CD4-positive, alpha-beta T cell (primary cell): Measurements from ENCODE around the gene GMPR2. TPM values are rescaled to one million over a fixed set of nuclear protein-coding genes. Genes with fewer than 3 reads are reported as not detected.

Experiments
- ATAC-seq: fragments of 200-7000 bp; cut with Tn5 transposase; one replicate; pipeline ENCODE4 v1.10.0; 2022; ENCODE audit warnings: mild to moderate bottlenecking; ENCODE audit not compliant: poor library complexity
- CTCF ChIA-PET: fragments of 350-600 bp; sonication (Branson Sonifier 250); formaldehyde crosslinking; loops from one replicate; lab custom pipeline; 2021; ENCODE audit warnings: antibody characterized with exemption, inconsistent platforms; lab: Charles Lee
- POLR2A ChIA-PET: fragments of 350-600 bp; sonication (Branson Sonifier 250); formaldehyde crosslinking; loops from one replicate; lab custom pipeline; 2021; ENCODE audit warnings: antibody characterized with exemption, inconsistent platforms; lab: Charles Lee
- DNase-seq, 14 experiments: peaks; one replicate each; pipeline ENCODE4 v3.0.0-alpha.2; 2013 to 2020; ENCODE audit warnings: mixed read lengths in 2 of 14
- H3K27ac ChIP-seq, 2 donors: one replicate each; pipeline versions ENCODE4 v1.5.1 to v1.7.0; 2013; ENCODE audit warnings: low read length in 2 of 2, low read depth in 1 of 2, mild to moderate bottlenecking in 1 of 2
- H3K27me3 ChIP-seq, 2 experiments: 1 replicate in 1 of 2; 2 replicates in 1 of 2; pipeline versions ENCODE4 v1.6.1 to v1.7.0; 2013; ENCODE audit warnings: low read length in 2 of 2, control low read depth in 1 of 2, mild to moderate bottlenecking in 1 of 2, moderate library complexity in 1 of 2; ENCODE audit not compliant: insufficient read depth in 2 of 2, control insufficient read depth in 1 of 2
- H3K36me3 ChIP-seq: one replicate; pipeline ENCODE4 v1.6.1; 2013; ENCODE audit warnings: low read length, control low read depth; ENCODE audit not compliant: insufficient read depth
- H3K4me1 ChIP-seq: one replicate; pipeline ENCODE4 v1.6.1; 2013; ENCODE audit warnings: low read length, control low read depth; ENCODE audit not compliant: insufficient read depth
- H3K4me3 ChIP-seq: one replicate; pipeline ENCODE4 v1.5.1; 2013; ENCODE audit warnings: mild to moderate bottlenecking, low read length, moderate library complexity
- H3K9me3 ChIP-seq, 2 experiments: 1 replicate in 1 of 2; 2 replicates in 1 of 2; pipeline versions ENCODE4 v1.6.1 to v1.7.0; 2013; ENCODE audit warnings: low read length in 2 of 2, mild to moderate bottlenecking in 2 of 2, control low read depth in 1 of 2, moderate library complexity in 1 of 2; ENCODE audit not compliant: control insufficient read depth in 1 of 2, insufficient read depth in 1 of 2
- H3K27ac Mint-ChIP-seq: one replicate; pipeline ENCODE4 v1.8.0; 2020; ENCODE audit warnings: mixed read lengths
- H3K27me3 Mint-ChIP-seq: one replicate; pipeline ENCODE4 v1.8.0; 2021; ENCODE audit warnings: mixed read lengths
- H3K36me3 Mint-ChIP-seq: one replicate; pipeline ENCODE4 v1.8.0; 2021; ENCODE audit warnings: low read depth, mixed read lengths
- H3K4me1 Mint-ChIP-seq: one replicate; pipeline ENCODE4 v1.8.0; 2021; ENCODE audit warnings: low read depth, mixed read lengths
- H3K4me3 Mint-ChIP-seq: one replicate; pipeline ENCODE4 v1.8.0; 2020; ENCODE audit warnings: mild to moderate bottlenecking, mixed read lengths
- H3K9me3 Mint-ChIP-seq: one replicate; pipeline ENCODE4 v1.8.0; 2020; ENCODE audit warnings: mixed read lengths
- intact Hi-C, 2 experiments: fragments of 100-400 bp; cut with DNase I in 1 of 2; cut with micrococcal nuclease in 1 of 2; formaldehyde crosslinking; loops; one replicate each; pipeline versions ENCODE4 v1.15.1 to v1.9.0; 2023 to 2025; cut with DNase I, micrococcal nuclease
- total RNA-seq, 174 experiments: library from RNA in 2 of 174; stranded (reverse) in 2 of 174; gene quantifications; one replicate each; pipeline ENCODE4 v1.2.3 and lab custom pipeline; 2021 to 2026
- TF ChIP-seq, protein P1 (sequence below): fragments of 200-600 bp; IDR thresholded peaks from one replicate; pipeline ENCODE4 v1.8.0; 2022; ENCODE audit warnings: antibody characterized with exemption, mild to moderate bottlenecking

Gene GMPR2
- total RNA-seq, 2 experiments from 2014 or later: 22.2 to 24.8 TPM

DNA sequence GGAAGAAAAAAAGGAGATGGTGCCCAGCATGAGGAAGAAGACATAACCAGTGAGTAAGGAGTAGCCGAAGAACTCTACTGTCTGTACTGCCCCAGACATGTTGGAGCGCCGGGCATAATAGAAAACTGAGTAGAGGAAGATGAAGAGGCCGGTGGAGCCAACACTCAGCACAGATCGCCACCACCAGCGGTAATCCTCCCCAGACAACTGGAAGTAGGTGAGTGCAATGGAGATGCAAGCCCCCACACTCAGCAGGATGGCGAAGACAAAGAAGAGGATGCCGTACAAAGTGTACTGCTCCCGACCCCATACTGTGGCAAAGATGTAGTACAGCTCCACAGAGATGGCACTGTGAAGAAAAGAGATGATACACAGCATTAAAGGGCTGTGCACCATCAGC is 43.3 kb upstream of the GMPR2 start:
- no peak overlapping the region for H3K4me3 ChIP-seq
- DNase-seq (no peak), ATAC-seq (no peak)
- Mint-ChIP-seq H3K9me3 (no peaks in the 10 kb centered on the region), H3K4me3 (no peak overlapping the region), H3K4me1 (peaks cover 52% of the 10 kb centered on the region), H3K27ac (peak overlapping the region; percentile 91), H3K27me3 (no peaks in the 10 kb centered on the region), H3K36me3 (peaks cover 60% of the 10 kb centered on the region)
- peaks cover 37% of the 10 kb centered on the region for H3K4me1 ChIP-seq
- POLR2A ChIA-PET: interaction anchor here (0.7 to 7.4 kb wide), 19 partner anchors 16 to 121 kb away, joined by 3 to 85 read pairs (median 5); partner anchors contain the start of genes CHMP4A, CIDEB, DCAF11 and DHRS1
- CTCF ChIA-PET: interaction anchor here (0.7 to 2.6 kb wide), 7 partner anchors 26 to 144 kb away, joined by 3 to 24 read pairs (median 4); partner anchors contain the start of genes IRF9, MDP1 and RABGGTA
- intact Hi-C loops: loop anchor here (2.0 to 5.0 kb wide), 4 partner anchors 42 to 75 kb away; partner anchors contain the start of genes PSME2 (in 2 of the 2), RNF31 (in 2 of the 2), DCAF11 (in 1 of the 2) and GMPR2 (in 1 of the 2)
- peaks cover 47% of the 10 kb centered on the region for H3K36me3 ChIP-seq
- H3K27me3 ChIP-seq: no peaks in the 10 kb centered on the region
- TF ChIP-seq, protein P1, sequence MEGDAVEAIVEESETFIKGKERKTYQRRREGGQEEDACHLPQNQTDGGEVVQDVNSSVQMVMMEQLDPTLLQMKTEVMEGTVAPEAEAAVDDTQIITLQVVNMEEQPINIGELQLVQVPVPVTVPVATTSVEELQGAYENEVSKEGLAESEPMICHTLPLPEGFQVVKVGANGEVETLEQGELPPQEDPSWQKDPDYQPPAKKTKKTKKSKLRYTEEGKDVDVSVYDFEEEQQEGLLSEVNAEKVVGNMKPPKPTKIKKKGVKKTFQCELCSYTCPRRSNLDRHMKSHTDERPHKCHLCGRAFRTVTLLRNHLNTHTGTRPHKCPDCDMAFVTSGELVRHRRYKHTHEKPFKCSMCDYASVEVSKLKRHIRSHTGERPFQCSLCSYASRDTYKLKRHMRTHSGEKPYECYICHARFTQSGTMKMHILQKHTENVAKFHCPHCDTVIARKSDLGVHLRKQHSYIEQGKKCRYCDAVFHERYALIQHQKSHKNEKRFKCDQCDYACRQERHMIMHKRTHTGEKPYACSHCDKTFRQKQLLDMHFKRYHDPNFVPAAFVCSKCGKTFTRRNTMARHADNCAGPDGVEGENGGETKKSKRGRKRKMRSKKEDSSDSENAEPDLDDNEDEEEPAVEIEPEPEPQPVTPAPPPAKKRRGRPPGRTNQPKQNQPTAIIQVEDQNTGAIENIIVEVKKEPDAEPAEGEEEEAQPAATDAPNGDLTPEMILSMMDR: no peak
- H3K9me3 ChIP-seq: no peaks in the 10 kb centered on the region
- H3K27ac ChIP-seq: peak overlapping the region; percentile 52 to 62

DNA sequence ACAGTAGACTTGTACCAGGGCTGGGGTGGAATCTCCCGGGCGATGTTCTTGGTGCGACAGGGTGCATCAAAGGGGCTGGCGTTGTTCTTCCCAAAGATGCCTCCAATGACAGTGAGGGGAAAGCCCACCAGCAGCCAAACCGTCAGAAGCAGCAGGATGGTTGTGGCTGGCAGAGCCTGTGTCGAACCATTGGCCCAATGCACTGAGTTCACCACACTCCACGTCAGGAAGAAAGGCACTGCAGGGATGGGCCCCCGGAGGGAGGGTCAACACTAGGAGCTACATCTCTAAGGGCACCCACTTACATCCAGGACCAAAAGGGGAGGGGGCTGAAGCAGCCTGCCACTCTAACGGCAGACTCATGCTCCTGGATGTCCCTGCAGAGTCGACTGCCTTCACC is 42.3 kb upstream of the GMPR2 start:
- Histone ChIP-seq H3K36me3 (peaks cover 38% of the 10 kb centered on the region), H3K27me3 (no peaks in the 10 kb centered on the region), H3K9me3 (no peaks in the 10 kb centered on the region), H3K27ac (no peak overlapping the region), H3K4me3 (no peak overlapping the region), H3K4me1 (peaks cover 44% of the 10 kb centered on the region)
- ChIA-PET POLR2A (interaction anchor here (1.6 to 7.4 kb wide), 2 partner anchors 23 to 29 kb away, joined by 4 to 85 read pairs; partner anchors contain the start of genes CHMP4A and IRF9), CTCF (interaction anchor here (0.7 kb wide), 1 partner anchor 29 kb away, joined by 3 read pairs; the partner anchor contains the start of gene IRF9)
- ATAC-seq (no peak), DNase-seq (no peak)
- intact Hi-C loops: no loop called here
- no peak overlapping the region for H3K4me3 Mint-ChIP-seq
- H3K27me3 Mint-ChIP-seq: no peaks in the 10 kb centered on the region
- H3K9me3 Mint-ChIP-seq: no peaks in the 10 kb centered on the region
- H3K36me3 Mint-ChIP-seq: peaks cover 63% of the 10 kb centered on the region
- peak overlapping the region; percentile 47 for H3K27ac Mint-ChIP-seq
- TF ChIP-seq, protein P1: no peak
- peaks cover 60% of the 10 kb centered on the region for H3K4me1 Mint-ChIP-seq

DNA sequence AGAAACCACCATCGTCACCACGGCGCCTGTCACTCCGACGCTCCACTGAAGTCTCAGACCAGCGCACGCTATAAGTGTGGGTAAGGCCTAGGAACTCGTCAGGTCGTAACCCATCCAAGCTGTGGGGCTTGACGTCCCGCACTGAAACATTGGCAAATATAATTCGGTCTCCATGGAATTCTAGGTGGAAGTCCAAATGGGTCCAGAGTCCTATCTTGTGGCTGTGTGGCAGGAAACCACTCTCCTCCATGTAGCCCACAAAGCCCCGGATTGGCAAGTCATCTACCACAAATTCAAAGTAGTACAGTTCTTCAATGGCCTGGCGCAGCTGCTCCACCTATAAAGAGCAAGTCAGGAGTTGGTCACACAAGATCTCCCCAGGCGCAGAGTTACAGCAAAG is 39.8 kb upstream of the GMPR2 start:
- H3K27me3 ChIP-seq: no peaks in the 10 kb centered on the region
- Mint-ChIP-seq H3K4me3 (peak overlapping the region; percentile 76), H3K4me1 (peaks cover 61% of the 10 kb centered on the region), H3K27ac (peak overlapping the region; percentile 77), H3K9me3 (no peaks in the 10 kb centered on the region), H3K27me3 (no peaks in the 10 kb centered on the region), H3K36me3 (peaks cover 62% of the 10 kb centered on the region)
- peaks cover 20% of the 10 kb centered on the region for H3K36me3 ChIP-seq
- H3K4me1 ChIP-seq: peaks cover 51% of the 10 kb centered on the region
- POLR2A ChIA-PET: no interaction called here
- intact Hi-C loops: no loop called here
- H3K9me3 ChIP-seq: no peaks in the 10 kb centered on the region
- H3K27ac ChIP-seq: no peak overlapping the region
- ATAC-seq: no peak
- DNase-seq: no peak
- no peak overlapping the region for H3K4me3 ChIP-seq
- CTCF ChIA-PET: no interaction called here
- TF ChIP-seq, protein P1: no peak
